IPS-11a (cell line): ENCODE measurements around the gene GRIK4.

Experiments
- H3K4me3 ChIP-seq: one replicate; pipeline ENCODE4 v1.5.1; 2013; ENCODE audit warnings: low read depth, low read length, control low read depth

Gene GRIK4

DNA sequence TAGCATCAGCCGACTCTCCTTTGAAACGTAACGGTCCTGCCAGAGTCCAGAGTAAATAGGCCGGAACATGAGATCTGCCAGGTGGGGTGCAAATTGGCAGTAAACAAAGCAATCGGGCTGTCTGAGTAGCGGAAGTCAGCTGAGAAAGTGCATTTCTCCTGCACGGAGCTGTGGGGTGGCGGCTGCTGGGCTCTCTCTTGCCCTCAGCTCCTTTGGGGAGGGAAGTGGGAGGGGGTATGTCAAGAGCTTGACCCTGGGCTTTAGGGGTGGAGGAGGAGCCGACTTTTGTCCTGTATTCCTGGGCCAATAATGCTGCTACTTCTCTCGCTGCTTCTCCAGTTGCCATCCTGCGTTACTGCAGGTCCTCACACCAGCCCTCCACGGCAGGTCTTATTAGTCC lies 11.6 kb downstream of the GRIK4 start:
- H3K4me3 ChIP-seq: no peak overlapping the region

- H3K4me3 ChIP-seq: no peak overlapping the region
These were observed 13.1 kb downstream of the GRIK4 start for GRCh38 chr11:120524536-120525085.

DNA sequence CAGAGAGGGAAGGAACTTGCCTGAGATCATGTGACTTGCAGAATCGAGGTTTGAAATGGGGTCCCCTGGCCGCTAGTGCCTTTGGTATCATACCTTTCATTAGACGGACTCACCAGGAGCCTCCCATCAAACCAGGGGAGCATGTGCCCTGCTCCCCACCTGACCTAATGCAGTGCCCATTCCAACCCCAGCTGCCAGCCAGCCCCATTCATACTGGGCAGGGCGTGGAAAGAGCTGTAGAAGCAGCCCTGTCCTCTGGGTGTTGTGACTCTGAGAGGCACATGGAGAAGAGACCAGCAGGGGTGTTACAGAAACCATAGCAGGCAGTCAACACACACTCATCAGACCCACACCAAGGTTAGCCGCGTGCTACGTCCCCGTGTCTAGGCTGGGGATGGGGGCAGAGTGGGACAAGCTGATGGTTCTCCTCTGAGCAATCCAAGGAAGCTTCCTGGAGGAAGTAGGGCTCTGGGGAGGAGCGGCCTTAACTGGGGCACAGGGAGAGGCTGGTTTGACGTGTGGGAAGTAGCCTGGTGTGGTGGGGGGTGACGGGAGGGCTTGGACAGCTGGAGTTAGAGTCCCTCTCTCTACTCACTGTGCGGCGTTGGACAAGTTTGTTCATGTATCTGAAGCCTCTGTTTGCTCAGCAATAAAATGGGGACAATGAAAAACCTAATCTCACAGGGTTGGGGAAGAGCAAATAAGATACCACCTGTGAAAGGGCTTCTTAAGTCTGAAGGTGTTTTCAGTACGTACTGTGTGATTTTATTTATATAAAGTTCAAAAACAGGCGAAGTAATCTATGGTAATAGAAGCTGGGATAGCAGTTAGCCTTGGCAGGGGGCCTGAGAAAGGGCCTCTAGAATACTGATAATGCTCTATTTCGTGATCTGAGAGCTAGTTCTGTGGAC lies 14.0 kb downstream of the GRIK4 start:
- H3K4me3 ChIP-seq: no peak overlapping the region

DNA sequence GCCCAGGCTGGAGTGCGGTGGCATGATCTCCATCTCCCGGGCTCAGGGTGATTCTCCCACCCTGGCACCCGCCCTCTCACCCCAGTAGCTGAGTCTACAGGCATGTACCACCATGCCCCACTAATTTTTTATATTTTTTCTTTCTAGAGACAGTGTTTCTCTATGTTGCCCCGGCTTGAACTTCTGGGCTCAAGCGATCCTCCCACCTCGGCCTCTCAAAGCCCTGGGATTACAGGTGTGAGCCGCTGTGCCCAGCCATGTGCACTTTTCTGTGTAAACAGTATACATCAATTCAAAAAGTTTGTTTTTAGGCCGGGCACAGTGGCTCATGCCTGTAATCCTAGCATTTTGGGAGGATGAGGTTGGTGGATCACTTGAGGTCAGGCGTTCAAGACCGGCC lies 14.7 kb downstream of the GRIK4 start:
- H3K4me3 ChIP-seq: no peak overlapping the region

DNA sequence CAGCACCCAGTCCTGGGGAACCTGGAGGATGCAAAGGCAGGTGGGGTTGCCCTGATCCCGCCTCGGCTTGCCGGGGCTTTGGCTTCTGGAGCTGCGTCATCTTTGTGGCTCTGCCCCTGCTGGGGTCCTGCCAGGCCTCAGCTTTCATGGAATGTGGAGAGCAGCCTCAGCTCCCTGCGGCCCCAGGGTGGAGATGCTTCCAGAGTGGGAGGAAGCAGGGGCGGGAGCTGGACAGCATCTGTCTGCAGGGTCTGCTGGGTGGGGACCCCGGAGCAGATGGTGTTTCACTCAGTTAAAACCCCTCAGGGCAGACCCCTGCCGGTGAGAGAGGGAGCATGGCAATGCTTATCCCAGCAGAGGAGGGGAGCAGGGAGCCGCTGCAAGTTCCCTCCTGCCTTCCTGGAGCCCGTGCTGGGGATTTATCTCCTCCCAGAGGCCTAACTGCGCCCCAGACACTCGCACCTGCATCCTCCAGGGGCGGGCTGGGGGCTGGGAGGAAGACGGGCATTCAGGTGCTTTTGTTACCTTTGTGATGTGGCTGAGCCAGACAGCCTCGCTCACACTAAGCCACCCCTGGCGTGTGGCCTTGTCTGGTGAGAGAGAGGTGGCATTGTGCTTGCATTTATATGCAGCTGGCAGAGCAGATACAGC lies 15.7 kb downstream of the GRIK4 start:
- H3K4me3 ChIP-seq: no peak overlapping the region

DNA sequence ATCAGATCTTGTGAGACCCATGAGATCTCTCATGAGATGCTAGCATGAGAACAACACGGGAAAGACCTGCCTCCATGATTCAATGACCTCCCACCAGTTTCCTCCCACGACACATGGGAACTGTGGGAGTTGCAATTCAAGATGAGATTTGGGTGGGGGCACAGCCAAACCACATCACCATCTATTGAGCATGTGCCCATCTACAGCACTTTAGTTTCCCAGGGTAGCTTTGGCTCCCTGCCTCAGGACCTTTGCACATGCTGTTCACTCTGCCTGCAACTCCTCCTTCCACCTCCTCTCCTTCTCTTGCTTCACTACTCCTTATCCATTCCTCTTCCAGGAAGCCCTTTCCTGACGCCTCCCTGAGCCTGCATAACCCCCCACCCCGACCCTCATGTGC lies 17.2 kb downstream of the GRIK4 start:
- H3K4me3 ChIP-seq: no peak overlapping the region

DNA sequence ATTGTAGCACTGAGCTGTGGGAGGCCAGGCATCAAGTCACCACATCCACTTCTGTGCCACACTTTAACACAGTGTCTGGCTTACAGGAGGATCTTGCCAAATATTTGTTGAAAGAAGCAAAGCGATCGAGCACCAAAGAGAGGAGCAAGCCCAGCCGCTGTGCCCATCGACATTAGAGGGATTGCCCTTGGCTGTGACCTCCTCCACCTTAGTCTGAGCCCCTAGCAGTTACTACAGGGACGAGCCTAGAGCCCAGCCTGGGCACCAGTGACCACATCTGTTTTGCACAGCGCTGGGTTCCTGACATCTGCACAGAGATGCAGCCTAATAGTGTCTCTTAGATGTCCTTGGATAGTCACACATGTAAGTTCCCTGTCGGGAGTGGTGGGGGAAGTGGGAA lies 17.7 kb downstream of the GRIK4 start:
- H3K4me3 ChIP-seq: no peak overlapping the region

- no peak overlapping the region for H3K4me3 ChIP-seq
These were observed 18.4 kb downstream of the GRIK4 start for GRCh38 chr11:120529911-120530310.

GRCh38 chr11:120532082-120532831 lies 20.7 kb downstream of the GRIK4 start:
- no peak overlapping the region for H3K4me3 ChIP-seq

DNA sequence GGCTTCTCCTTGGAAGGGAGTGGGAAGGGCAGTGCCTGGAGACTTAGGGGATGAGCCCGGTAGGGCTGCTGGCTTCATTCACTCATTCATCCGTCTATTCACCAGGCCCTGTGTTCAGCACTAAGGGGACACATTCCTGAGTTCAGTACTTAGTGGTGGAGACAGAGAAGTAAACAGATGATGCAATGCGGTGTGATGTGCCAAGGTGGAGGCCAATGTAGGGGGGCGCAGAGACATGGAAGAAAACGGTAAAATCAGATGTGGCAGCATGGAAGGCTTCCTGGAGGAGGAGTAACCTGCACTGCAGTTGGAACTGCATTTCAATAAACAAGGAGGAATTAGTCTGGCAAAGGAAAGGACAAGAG lies 21.3 kb downstream of the GRIK4 start:
- H3K4me3 ChIP-seq: no peak overlapping the region

GRCh38 chr11:120536091-120536796 lies 24.7 kb downstream of the GRIK4 start:
- H3K4me3 ChIP-seq: no peak overlapping the region

GRCh38 chr11:120536797-120537169 lies 25.2 kb downstream of the GRIK4 start:
- no peak overlapping the region for H3K4me3 ChIP-seq

GRCh38 chr11:120537996-120538395 lies 26.4 kb downstream of the GRIK4 start:
- no peak overlapping the region for H3K4me3 ChIP-seq

DNA sequence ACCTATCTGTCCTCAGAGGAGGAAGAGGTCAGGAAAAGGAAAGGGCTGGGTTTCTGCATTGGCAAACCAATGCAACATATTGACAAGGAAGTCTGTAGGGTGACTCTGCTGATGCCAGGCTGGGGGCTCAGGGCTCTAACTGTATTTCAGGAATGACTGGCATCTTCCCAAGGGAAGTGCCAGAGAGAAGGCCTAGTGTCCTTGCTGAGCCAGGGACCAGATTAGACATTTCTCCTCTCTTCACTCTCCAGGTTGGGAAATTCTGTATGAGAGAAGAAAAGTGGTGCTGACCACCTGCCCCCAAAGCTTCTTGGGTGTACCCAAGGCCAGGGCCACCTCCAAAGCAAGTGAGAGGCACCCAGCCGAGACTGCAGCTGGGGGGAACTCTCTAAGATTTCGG lies 27.2 kb downstream of the GRIK4 start:
- no peak overlapping the region for H3K4me3 ChIP-seq

DNA sequence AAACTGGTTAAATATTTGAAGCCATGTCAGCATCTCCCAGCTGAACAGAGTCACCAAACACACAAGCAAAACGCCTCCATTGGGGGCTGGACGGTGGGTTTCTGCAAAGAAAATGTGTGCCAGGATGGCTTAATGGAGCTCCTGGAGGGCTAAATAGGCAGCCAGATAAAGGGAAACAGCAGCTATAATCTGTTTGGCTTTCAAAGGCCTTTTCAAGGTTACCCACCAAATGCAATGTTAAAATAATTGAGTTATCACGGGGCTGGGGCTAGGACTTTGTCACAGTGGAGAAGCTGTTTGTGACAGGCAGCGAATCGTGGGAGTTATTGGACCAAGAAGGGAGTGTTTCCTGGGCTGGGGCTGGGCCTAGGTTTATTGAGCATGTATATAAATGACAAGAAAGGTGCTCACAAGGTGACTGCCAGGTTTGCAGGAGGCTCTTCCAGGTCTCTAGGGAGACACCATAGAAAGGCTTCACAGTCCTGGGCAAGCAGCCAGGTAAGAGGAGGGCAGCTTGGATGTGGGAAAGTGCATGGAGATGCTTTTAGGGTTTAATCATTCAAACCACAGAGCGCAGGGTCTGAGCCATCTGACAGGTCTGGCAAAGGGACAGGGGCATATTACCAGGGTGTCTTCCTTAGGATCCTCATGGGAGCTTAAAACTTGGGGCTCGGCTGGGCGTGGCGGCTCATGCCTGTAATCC lies 28.3 kb downstream of the GRIK4 start:
- H3K4me3 ChIP-seq: no peak overlapping the region

GRCh38 chr11:120540744-120541465 lies 29.4 kb downstream of the GRIK4 start:
- no peak overlapping the region for H3K4me3 ChIP-seq

- H3K4me3 ChIP-seq: no peak overlapping the region
These were observed 32.1 kb downstream of the GRIK4 start for GRCh38 chr11:120543521-120544215.

DNA sequence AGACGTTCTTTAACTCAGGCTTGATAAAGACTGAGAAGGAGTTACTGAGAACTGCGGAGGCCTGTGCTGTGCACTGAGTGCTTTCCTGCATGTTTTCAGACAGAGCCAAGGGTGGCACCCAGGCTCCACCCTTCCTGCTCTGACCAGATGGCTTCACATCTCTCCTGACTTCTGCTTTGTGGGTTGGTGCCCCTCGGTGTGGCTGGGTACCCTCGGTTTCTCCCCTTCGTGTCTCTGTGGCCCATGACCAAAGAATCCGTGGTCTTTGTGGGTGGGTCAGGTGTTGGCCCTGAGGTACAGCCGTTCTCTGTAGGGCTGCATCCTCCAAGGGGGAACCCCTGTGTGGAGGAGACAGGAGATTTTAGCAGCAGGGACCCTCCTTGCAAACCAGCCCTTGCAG lies 34.3 kb downstream of the GRIK4 start:
- H3K4me3 ChIP-seq: no peak overlapping the region
